HG02938 (cell line): Measurements from ENCODE around the gene CAMLG.

Experiments used
- ATAC-seq: cut with Tn5 transposase; IDR thresholded peaks from one replicate; pipeline ENCODE4 v1.9.1; 2021; ENCODE audit warnings: mild to moderate bottlenecking, moderate library complexity; ENCODE audit not compliant: unreplicated experiment

Gene CAMLG

DNA sequence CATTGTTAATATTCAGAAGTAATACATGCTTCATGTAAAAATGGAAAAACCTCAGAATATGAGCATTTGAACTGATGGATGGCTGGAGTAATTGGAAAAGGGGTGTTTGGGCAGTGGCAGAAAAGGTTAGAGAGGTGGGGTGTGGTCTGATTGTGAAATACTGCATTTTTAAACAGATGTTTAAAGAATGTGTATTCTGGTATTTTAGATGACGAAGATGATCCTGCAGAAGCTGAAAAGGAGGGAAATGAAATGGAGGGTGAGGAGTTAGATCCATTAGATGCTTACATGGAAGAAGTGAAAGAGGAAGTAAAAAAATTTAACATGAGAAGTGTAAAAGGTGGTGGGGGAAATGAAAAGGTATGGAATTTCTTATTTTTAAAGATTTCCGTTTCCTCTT is 39.0 kb downstream of the CAMLG start:
- no peak for ATAC-seq

- ATAC-seq, result no peak
These were observed 46.0 kb downstream of the CAMLG start for GRCh38 chr5:134784241-134784920.

- ATAC-seq, result no peak
These were observed 46.7 kb downstream of the CAMLG start for GRCh38 chr5:134784946-134785620.

DNA sequence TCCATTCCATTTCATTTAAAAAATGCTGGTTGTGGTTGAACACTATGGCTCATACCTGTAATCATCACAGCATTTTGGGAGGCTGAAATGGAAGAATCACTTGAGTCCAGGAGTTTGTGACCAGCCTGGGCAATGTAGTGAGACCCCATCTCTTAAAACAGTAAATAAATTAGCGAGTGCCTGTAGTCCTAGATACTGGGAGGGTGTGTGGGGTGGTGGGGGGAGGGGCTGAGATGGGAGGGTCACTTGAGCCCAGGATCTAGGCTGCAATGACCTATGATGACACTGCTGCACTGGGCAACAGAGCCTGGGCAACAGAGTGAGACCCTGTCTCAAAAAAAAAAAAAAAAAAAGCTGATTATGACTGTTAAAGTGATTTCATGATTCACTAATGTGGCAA is 49.3 kb downstream of the CAMLG start:
- ATAC-seq, result no peak

GRCh38 chr5:134791580-134791979 is 53.2 kb downstream of the CAMLG start:
- no peak for ATAC-seq

DNA sequence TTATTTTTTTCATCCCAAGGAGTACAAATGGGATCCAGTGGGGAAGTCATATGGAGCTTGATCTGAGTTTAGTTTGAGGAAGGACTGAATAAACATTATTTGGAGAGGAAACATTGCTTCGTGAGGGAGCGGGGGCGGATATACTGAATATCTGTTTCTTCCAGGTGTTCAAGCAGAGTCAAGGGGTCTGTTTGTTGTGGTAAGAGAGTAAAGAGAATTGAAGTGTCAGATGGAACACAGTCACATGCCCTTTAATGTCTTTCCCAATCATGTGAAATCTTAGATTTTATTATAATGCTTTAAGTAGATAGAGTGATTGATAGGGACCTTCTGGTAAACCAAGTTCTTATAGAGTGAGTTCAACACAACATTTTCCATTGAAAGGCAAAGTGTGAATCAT is 53.9 kb downstream of the CAMLG start:
- no peak for ATAC-seq

- no peak for ATAC-seq
These were observed 54.8 kb downstream of the CAMLG start for GRCh38 chr5:134793111-134793510.

- no peak for ATAC-seq
These were observed 55.7 kb downstream of the CAMLG start for GRCh38 chr5:134794082-134794481.

GRCh38 chr5:134794819-134795218 is 56.5 kb downstream of the CAMLG start:
- ATAC-seq, result no peak

DNA sequence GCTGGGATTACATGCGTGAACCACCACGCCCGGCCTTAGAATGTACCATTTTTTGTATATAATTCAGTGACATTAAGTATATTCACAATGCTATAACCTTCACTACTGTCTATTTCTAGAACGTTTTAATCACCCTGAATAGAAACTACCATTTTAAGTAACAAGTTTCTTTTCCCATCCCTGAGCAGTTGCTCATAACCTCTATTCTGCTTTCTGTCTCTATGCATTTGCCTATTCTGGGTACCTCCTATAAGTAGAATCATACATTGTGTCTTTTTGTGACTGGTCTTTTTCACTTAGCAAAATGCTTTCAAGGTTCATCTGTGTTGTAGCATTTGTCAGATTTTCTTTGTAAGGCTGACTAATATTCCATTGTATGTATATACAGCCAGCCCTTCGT is 60.1 kb downstream of the CAMLG start:
- no peak for ATAC-seq
